Stimulated activated CD4-positive, alpha-beta T cell treated with anti-CD3 and anti-CD28 coated beads, Interleukin-1b, Interleukin-23, amount 100 ng/mL, for 1 hour (primary cell): ENCODE measurements around the gene RMP24.
"Not testable (repeated sequence)": the region's sequence is repeated elsewhere in the genome, so short reads cannot be mapped to it uniquely, and the experiment has no call there.

Source experiments
- DNase-seq, 2 donors: peaks; one replicate each; pipeline ENCODE4 v3.0.0-alpha.2; 2020; ENCODE audit warnings: low read depth in 2 of 2

The RMP24 gene

GRCh38 chr18:35972197-35973000 is at the start of gene RMP24:
TSS of gene RMP24 (plus strand) at chr18:35972679.
- DNase-seq = peak; percentile 81 to 89

DNA sequence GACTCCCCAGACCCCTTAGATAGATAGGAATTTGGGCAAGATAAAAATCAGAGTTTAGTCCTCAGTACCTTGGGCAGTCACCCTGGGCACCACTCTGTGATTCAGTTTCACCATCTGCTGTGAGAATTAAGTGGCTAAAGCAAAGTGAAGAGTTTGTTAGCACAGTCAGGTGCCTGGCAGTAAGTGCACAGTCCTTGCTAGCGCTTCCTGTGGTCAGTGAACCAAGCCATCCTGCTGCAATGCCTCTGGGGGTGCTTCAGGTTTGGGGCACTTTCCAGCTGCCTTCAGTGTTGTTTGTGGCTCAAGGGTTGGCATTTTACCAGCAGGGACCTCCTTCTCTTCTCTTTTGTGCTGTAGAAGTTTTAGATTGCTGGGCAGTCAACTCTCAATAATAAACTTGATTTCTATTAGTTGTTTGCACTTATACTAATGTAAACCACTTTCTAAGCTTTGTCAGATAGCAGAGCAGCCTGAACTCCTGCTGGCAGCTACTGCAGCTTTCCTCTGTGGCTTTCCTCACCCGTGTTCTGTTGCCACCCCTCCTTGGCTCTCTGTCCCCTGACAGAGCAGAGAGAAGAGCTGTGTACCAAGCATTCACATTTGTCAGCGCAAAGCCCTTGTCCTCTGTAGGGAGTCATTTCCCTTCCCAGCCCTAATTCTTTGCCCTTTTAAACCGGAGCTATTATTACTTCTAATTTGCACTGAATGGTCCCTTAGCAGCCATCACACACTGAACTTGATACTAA is 48.4 kb upstream of the RMP24 start:
- DNase-seq = no peak

DNA sequence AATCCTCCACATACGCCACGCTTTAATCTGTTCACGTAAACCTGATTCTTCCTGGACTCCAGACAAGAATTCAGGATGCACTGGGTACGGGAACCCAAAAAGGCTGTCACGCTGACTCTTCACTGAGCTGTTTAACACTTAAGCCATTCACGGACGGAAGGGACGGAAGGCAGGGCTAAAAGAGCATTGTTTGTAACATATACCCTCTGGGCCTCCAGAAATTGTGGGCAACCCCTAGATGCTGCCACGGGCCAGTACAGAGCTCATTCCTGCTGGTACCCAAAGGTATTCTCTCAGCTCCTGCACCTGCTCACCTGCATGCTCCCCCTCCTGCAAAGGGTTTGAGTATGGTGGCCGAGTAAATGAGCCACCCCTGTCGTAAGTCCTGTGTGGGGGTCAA is 45.6 kb upstream of the RMP24 start:
- DNase-seq = no peak

- no peak for DNase-seq
Observed at GRCh38 chr18:35927430-35927829, 45.0 kb upstream of the RMP24 start.

DNA sequence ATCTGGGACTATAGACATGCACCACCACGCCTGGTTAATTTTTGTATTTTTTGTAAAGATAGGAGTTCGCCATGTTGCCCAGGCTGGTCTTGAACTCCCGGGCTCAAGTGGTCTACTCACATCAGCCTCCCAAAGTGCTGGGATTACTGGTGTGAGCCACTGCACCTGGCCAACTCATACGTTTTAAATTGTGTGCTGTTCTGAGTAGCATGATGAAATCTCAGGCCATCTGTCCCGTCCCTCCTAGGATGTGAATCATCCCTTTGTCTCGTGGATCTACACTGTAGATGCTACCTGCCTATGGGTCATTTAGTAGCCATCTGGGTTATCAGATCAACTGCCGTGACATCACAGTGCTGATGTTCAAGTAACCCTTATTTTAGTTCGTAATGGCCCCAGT is 38.5 kb upstream of the RMP24 start:
- DNase-seq = no peak

GRCh38 chr18:35934891-35935290 is 37.6 kb upstream of the RMP24 start:
- DNase-seq = no peak

DNA sequence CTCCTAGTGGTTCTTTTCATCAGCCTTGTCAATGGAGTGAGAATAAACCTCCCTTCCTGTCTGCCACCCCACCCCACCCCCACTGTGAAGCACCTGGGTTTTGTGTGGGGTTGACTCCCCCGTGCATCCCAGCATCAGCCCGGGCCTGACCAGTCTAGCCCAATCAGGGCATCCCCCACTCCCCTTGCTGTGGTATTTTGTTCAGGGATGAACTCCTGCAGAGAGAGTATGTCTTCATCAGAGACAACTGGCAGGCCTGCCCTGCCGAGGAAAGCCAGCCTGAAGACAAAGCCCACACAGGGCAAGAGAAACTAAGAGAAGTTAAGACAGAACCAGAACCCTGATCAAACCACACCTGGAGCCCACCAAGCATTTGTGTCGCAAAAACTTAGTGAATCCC is 36.7 kb upstream of the RMP24 start:
- no peak for DNase-seq

GRCh38 chr18:35936951-35937350 is 35.5 kb upstream of the RMP24 start:
- no peak for DNase-seq

GRCh38 chr18:35938158-35938557 is 34.3 kb upstream of the RMP24 start:
- no peak for DNase-seq

- DNase-seq = no peak
Observed at GRCh38 chr18:35938562-35938961, 33.9 kb upstream of the RMP24 start.

DNA sequence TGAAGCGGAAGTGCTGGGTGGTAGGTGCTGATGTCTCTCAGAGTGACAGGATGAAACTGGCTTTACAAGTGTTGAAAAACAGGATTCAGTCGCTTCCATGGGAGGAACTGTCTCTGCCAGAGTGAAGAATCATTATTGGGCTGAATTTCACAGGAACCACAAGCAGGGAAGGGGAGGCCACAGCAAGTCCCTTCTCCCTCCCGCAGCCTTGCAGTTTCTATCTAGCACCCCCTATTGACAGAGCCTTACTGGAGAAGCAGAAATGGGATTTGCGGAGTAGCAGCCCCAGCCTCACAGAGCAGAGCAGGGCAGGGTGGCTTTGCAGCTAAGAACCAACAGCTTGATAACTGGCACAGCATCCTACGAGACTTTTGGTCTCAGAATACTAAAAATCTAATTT is 33.3 kb upstream of the RMP24 start:
- DNase-seq = no peak

DNA sequence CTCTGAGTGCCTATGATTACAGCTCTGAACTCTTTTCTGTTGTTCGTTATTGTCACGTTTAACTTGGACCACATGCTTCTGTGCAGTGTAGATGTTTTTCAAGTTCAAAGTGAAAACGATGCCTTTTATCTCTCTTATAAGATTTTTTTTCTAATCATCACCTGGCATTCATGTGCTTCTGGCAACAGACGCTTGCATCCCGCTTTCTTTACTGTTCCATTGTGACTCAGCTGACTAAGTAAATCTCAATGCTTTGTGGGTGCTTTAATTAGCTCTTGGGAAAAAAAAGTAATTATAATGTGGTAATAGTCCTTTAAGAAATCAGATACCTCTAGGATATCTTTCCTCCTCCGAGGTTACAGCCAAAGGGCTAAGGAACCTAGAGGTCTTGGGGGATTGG is 31.2 kb upstream of the RMP24 start:
- no peak for DNase-seq

DNA sequence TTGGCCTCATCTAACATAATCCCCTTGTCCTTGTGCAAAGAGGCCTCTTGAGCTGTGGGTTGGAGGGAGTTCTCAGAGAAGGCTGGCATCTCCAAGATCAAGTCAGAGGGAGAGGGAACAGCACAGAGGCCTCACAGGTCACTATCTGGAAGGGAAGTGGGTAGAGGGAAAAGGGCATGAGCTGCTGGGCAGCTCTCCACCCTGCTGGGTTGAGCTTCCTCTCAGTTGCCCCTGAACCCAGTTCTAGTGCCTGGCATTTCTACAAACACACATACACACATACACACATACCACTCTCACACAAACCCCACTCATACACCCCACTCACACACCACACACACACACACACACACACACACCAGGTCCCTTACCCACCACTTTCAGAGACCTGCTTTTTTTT is 30.3 kb upstream of the RMP24 start:
- DNase-seq = no peak

- DNase-seq = no peak
Observed at GRCh38 chr18:35942661-35943060, 29.8 kb upstream of the RMP24 start.

DNA sequence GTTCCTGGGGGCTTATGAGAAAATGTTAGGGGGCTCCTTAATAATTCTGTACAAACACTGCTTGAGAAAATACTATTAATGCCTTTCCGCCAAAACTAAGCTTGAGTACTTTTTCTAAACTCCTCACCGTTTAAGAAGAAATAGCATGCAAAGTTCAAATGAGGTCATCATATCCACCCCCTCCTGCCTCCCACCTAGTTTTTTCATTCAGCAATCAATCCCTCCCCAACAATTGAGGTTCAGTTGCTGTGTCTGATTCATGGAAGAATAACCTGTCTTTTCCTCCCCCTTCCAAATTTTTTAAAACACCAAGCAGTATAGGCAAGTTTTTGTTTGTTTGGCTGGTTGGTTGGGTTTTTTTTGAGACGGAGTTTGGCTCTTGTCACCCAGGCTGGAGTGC is 24.4 kb upstream of the RMP24 start:
- DNase-seq = no peak

DNA sequence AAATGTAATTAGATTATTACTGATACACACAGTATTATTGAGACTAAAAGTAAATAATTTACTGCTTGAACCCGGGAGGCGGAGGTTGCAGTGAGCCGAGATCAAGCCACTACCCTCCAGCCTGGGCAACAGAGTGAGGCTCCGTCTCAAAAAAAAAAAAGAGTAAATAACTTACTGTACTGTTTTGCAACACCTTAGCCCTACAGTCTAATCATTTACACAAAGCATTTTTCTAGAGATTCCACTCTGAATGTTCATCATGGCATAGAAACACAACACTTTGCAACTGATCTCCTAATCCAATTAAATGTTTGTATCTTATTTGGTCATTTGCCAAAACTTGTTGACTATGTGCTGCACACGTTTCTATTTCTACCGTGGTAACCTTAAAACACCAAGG is 23.4 kb upstream of the RMP24 start:
- no peak for DNase-seq

GRCh38 chr18:35949903-35950627 is 22.4 kb upstream of the RMP24 start:
- DNase-seq = peak in 1 of 2 donors; percentile 16

DNA sequence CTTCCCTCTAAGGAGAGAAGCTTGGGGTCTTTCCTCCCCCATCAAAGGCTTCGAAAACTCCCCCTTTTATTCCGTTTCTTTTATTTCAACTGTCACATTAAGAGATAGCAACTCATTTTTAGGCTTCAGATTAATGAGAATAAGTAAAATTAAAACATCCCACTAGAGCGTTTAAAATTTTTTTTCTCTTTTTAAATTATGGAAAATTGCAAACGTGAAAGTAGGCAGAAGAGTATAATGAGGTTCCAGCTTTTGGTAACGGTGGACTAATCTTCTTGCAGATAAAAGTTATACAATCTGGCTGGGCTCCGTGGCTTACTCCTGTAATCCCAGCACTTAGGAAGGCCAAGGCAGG is 21.9 kb upstream of the RMP24 start:
- DNase-seq = no peak

GRCh38 chr18:35953688-35954087 is 18.8 kb upstream of the RMP24 start:
- DNase-seq = no peak

DNA sequence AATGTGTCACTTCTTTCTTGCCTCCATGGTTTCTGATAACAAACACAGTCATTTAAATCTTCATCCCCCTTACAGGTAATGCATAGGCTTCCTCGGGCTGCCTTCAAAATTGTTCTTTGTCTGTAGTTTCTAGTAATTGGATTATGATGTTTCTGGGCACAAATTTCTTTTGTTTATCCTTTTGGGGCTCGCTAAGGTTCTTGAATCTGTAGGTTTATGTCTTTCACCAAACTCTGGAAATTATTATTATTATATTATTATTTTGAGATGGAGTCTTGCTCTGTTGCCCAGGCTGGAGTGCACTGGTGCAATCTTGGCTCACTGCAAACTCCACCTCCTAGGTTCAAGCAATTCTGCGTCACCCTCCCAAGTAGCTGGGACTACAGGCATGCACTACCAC is 16.3 kb upstream of the RMP24 start:
- DNase-seq = no peak

DNA sequence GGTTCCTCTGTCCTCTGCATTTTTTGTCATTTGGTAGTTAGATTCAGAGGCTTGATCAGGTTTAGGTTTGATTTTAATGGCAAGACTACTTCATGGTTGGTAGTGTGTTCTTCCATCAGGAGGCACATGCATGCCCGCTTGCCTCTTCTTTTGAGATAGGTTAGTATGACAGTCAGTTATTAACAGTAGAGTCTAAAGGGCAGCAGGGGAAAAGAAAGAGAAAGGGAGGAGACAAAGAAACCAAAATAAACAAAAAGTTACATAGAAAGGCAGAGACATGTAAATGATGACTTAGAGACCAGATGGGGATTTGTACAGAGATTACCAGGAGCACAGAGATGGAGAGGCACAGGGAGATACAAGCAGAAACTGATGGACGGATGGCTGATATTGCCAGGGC is 10.2 kb upstream of the RMP24 start:
- DNase-seq = no peak

DNA sequence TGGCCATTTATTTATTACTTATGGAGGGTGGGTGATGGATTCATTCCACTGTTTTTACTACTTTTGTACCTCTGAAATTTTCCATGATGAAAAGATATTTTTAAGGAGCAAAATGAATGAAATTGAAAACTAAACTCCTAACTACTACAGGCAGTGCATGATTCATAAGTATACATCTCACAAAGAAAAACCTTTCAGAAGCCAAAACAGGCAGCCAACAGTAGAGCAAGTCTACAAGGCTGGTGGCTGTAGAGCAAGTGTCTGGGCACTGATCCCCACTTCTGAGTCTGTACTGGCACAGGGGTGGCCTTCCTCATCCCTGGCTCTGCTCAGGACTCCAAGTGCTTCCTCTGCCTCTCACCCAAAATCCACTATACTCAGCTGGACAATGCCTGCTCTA is 8.2 kb upstream of the RMP24 start:
- DNase-seq = no peak

DNA sequence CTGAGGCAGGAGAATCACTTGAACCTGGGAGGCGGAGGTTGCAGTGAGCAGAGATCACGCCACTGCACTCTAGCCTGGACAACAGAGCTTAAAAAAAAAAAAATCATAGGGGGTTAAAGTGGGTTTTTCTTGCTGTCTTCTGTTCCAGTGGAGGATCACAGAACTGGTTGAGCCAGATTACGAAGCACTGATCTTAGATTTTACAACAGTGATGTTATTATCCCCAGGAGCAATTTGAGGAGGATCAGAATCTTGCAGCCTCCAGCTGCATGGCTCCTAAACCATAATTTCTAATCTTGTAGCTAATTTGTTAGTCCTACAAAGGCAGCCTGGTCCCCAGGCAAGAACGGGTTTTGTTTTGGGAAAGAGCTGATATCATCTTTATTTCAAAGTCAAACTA is 4.6 kb upstream of the RMP24 start:
- DNase-seq = not testable (repeated sequence)
